Hematopoietic multipotent progenitor cell treated with erythropoietin and hydrocortisone succinate and interleukin-3 and kit ligand, for 4 days (in vitro differentiated cells): ENCODE measurements around the gene PMM1.
"Not testable (repeated sequence)": the region's sequence is repeated elsewhere in the genome, so short reads cannot be mapped to it uniquely, and the experiment has no call there.

Experiments used
- DNase-seq: peaks from one replicate; pipeline ENCODE4 v3.0.0-alpha.2; 2015

Gene PMM1

DNA sequence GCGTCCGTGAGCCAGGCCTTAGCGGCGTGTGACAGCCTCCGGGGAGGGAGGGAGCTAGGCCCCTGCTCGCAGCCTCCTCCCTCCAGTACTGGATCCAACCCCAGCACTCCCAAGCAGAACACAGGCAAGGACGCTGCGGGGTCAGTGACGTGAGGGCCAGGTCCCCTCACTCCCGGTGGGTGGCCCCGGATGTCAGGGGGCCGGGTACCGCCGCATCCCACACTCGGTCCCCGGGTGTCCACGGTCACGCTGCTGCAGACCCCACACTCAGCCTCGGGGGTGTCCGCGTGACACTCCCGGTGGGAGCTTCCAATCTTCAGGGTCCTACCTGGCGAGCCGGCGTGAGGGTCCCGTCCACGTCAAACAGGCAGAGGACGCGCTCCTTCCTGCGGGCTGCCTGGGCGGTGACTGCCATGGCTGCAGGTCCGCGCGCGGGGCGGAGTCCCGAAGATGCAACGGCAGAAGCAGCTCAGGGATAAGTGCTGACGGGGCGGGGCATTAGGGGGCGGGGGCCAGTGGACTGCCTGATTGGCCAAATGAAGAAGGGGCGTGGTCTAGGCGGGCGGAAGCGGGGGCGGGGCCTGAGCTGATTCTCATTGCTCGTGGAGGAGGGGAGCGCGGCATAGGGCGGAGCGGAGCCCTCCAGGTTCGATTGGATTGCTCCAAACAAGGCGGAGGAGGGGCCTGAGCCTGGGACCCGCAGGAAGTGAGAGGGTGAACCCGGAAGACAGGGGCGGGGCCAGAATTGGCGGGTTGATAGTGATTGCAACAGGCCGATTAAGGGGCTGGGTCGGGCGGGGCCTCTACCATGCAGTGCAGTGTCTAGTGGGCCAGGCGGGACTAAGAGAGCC, at the start of gene PMM1:
Gene PMM1 (minus strand): TSS at position 450 of the 851 bp plus-strand sequence. CDS start 35 bp downstream, at position 415.
- DNase-seq, result peak; percentile 100

DNA sequence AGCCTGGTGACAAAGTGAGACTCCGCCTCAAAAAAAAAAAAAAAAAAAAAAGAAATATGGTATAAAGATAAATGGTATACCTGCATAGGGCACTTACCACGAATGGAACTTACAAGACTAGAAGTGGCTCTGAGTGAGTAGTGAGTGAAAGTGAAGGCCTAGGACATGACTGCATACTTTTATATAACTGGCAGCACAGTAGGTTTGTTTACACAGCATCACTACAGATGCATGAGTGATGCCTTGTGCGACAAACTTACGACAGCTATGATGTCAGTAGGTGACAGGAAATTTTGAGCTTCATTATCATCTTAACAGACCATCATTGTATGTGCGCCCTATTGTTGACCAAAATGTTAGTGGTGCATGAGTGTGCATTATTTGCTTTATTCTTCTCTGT, 49.1 kb upstream of the PMM1 start:
- DNase-seq, result peak; percentile 13

DNA sequence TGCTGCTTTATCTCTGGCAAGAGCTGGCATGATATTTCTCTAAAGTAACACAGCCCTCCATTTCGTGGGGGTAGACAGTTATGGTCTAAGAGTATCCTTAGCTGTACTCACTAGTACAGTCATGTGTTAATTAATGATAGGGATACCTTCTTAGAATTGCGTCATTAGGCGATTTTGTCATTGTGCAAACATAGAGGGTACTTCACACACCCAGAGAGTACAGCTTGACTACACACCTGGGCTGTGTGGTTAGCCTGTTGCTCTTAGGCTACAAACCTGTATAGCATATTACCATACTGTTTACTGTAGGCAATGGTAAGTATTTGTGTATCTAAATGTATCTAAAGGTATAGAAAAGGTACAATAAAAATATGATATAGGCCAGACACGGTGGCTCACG, 48.5 kb upstream of the PMM1 start:
- no peak for DNase-seq

DNA sequence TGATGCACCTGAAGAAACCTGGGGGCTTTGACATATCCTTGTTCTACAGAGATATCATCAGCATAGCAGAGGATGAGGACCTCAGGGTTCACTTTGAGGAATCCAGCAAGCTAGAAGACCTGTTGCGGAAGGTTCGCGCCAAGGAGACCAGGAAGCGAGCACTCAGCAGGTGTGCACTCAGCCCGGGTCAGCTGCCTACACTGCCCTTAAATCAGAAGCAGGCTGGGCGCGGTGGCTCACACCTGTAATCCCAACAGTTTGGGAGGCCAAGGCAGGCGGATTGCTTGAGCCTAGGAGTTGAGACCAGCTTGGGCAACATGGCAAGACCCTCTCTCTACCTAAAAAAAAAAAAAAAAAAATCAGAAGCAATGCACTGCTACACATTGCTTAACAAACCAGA, 48.0 kb upstream of the PMM1 start:
- DNase-seq, result not testable (repeated sequence)

DNA sequence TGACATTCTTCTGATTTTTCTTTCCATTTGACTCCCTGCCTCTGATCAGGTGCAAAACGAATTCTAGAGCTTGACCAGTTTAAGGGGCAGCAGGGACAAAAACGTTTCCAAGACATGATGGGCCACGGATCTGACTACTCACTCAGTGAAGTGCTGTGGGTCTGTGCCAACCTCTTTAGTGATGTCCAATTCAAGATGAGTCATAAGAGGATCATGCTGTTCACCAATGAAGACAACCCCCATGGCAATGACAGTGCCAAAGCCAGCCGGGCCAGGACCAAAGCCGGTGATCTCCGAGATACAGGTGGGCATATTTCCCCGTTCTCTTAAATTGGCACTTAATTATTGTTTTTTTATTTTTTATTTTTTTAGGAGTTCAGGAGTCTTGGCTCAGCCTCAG, 46.8 kb upstream of the PMM1 start:
- no peak for DNase-seq

DNA sequence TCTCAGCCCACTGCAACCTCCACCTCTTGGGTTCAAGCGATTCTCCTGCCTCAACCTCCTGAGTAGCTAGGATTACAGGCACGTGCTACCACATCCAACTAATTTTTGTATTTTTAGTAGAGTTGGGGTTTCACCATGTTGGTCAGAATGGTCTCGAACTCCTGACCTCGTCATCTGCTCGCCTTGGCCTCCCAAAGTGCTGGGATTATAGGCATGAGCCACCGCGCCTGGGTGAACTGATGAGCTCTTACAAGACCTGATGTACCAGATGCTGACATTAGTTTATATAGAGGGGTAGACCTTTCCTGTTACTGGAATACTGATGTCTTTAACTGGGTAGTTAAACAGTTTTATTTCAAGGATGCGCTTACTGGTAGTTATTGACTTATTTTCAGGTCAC, 45.0 kb upstream of the PMM1 start:
- not testable (repeated sequence) for DNase-seq

DNA sequence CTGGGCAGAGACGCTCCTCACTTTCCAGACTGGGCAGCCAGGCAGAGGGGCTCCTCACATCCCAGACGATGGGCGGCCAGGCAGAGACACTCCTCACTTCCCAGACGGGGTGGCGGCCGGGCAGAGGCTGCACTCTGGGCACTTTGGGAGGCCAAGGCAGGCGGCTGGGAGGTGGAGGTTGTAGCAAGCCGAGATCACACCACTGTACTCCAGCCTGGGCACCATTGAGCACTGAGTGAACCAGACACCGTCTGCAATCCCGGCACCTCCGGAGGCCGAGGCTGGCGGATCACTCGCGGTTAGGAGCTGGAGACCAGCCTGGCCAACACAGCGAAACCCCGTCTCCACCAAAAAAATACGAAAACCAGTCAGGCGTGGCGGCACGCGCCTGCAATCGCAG, 42.0 kb upstream of the PMM1 start:
- not testable (repeated sequence) for DNase-seq

DNA sequence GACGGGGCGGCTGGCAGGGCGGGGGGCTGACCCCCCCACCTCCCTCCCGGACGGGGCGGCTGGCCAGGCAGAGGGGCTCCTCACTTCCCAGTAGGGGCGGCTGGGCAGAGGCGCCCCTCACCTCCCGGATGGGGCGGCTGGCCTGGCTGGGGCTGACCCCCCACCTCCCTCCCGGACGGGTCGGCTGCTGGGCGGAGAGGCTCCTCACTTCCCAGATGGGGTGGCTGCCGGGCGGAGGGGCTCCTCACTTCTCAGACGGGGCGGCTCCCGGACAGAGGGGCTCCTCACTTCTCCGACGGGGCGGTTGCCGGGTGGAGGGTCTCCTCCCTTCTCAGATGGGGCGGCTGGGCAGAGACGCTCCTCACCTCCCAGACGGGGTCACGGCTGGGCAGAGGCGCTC, 41.5 kb upstream of the PMM1 start:
- DNase-seq, result not testable (repeated sequence)

DNA sequence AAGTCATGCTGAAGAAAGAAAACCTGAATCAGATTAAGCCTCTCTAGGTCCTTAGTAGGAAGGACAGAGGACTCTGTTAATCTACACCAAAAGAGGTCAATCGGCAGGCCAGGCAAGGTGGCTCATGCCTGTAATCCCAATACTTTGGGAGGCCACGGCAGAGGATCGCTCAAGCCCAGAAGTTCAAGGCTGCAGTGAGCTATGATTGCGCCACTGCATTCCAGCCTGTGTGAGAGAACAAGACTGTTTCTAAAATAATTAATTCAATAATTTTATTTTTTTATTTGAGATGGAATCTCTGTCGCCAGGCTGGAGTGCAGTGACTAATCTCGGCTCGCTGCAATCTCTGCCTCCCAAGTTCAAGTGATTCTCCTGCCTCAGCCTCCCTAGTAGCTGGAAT, 35.9 kb upstream of the PMM1 start:
- no peak for DNase-seq

DNA sequence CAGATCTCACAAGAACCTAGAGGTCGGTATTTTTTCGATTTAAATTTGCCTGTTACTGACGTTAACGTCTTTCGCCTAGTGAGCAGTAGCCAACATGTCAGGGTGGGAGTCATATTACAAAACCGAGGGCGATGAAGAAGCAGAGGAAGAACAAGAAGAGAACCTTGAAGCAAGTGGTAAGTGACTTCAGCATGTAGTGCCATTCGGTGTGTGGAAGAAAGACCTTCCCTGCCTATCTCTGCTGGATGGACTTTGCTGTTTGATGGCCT, 32.2 kb upstream of the PMM1 start:
- DNase-seq, result no peak

DNA sequence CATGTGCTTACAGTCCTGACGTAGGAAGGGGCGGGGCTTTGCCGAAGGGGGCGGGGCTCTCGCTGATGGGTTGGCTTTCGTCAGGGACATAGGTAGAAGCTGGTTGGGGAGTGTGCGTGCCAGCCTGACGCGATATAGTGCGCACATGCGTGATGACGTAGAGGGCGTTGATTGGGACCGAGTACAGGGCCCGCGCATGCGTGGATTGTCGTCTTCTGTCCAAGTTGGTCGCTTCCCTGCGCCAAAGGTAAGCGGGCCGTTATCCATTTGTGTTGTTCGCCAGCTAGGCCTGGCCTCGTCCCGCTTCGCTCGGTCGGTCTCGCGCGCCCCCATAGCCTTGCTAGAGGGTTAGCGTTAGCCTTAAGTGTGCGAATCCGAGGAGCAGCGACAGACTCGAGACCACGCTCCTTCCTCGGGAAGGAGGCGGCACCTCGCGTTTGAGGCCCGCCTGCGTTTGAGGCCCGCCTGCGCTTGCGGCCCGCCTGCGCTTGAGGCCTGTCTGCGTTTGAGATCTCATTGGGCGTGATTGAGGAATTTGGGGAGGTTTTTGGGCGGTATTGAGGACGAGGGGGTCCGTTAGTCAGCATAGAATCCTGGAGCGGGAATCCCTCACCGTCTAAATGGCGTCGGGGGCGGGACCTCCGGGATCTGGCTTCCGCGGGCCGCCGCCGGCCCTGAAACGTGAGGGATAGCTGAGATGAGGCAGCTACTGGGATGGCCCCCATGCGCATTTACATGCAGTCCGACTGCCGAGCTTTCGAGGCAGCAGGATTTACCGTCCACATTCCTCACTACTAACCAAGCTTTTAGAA, 31.7 kb upstream of the PMM1 start, which contains the start of gene XRCC6:
Gene XRCC6 (plus strand): TSS at position 197 of the 812 bp plus-strand sequence. CDS start 710 bp downstream, outside the sequence.
- DNase-seq, result peak; percentile 100

DNA sequence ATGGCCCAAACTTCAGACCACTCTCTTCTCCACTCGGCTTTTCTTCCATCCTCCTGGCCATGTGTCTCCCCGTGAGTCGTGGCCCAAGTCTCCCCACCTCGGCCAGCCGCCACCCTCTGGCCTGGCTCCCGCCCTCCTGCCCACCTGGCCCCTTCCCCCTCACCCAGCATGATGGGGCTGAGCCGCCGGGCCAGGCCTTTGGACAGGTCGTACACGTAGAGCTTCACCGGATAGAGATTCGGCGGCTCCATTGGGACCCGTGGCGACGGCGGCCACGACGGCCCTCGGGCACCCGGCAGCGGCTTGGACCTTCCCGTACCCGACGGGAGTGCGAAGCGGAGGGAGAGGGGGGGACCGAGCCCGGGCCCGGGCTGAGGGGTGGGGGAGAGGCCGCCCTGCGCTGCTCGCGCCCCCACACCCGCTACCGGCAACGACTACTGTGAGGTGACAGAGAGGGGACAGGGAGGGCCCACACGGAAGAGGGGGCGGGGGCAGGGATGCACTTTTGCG, 31.0 kb upstream of the PMM1 start, which contains the start of gene DESI1:
Gene DESI1 (minus strand): TSS at position 455 of the 510 bp plus-strand sequence. CDS start 204 bp downstream, at position 251.
- peak; percentile 36 for DNase-seq

DNA sequence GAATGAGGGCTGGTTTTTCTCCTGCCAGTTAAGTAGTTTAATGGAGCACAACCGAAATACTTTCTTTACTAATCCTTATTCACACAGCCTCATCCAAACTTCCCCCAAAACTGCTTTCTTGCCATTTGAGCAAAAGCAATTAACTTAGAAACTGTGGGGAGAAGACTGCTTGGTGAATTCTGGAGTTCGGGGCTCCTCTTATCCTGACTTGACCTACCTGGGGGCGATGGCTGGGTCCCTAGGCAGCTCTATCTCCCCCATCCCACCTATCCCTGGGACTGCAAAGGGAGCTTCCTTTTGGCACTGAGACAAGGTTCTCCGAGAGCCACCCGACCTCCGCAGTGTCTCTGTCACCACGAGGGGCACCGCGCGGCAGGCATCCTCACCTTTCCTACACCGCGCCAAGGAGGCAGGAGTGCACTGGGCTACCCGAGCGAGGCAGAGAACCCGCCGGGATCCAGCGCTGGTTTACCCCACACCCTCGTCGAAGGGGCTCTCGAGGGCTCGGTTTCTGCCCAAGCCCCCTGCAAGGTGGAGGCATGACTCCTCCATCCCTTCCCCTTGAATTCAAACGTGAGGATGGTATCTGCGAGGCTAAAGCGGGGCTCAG, 30.4 kb upstream of the PMM1 start:
- DNase-seq, result peak; percentile 50

DNA sequence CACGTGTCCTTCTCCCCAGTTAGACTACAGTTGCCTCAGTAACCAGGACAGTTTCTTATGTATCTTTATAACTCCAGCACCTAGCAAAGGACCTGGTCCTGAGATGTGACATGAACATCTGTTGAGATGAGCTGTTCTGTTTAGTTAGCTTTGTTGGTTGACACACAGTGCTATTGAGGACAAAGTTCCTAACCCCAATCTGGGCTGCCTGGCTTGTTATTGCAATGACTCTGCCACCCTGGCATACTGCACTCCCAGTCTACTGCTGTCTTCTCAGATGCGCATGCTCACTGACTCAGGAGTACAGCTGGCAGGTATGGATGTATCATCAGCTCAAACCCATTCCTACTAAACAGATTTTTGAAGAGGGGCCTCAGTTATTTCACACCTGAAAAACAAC, 23.8 kb upstream of the PMM1 start:
- DNase-seq, result no peak

DNA sequence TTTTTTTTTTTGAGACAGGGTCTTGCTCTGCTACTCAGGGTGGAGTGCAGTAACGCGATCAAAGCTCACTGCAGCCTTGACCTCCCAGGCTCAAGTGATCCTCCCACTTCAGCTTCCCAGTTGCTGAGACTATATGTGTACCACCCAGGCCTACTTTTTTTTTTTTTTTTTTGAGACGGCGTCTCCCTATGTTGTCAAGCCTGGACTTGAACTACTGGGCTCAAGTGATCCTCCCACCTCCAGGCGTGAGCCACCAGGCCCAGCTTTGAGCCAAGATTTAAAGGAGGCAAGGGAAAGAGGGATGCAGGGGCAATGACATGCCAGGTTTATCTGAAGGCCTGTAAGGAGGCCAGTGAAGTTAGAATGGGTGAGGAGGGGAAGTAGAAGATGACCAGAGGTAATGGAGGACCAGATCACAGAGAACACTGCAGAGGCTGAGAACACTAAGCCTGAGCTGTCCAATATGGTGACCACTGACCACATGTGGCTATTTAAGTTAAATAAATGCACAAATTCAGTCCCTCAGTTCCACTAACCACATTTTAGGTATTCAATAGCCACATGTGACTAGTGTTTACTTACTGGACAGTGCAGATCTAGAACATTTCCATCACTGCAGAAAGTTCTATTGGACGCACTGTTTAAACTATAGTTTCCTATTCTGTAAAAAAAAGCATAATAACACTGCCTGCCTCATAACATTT, 23.1 kb upstream of the PMM1 start:
- DNase-seq, result no peak

DNA sequence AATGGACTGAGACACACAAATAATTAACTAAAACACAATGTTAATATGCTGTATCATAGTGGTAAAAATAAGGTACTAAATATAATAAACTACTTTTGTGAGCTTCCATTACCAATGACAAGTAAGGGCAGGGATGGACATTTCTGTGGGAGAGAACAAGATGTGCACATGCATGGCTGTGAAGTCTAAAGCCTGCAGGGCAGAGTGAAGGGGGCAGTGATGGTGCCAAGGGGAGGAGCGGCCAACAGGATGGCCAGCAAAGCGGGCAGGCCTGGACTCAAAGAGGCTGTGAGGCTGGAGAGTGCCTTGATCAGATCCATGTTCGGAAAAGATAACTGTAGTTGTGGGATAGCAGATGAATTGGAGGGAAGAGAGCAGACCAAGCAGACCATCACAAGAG, 18.7 kb upstream of the PMM1 start:
- DNase-seq, result no peak

DNA sequence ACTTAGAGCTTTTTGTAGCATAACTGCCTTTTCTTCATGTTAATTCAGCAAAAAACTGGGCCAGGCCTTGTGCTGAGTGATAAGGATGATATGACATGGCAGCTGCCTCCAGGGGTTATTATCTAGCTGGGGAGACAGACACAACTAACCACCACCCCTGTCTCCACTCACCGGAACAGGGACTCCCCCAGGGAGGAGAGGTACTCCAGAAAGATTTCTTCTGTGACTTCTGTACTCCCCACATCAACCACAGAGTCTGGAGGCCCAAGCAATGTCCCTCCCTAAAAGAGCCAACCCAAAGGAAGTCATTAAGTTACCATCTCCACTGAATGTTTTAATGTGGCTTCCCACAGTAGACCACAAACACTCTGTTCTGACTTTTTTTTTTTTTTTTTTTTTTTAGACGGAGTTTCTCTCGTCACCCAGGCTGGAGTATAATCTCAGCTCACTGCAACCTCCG, 14.3 kb upstream of the PMM1 start:
- DNase-seq, result peak; percentile 97

DNA sequence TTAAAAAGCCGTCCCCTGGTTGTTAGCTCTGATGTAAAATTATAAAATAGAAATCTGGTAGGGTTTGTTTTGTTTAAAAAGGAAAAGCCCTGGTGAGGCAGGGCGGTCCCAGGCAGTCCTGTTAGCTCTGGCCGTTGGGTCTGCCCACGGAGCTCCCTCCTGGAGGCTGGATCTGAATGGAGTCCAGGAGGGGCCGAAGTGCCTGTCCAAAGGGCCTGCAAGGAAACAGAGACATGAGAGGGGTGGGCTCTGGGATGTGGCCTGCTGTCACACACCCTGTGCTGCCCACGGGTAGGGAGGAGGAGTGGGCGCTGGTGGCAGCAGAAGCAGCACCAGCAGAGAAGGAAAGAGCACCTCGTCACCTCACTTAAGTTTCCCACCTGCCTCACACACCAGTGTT, 11.3 kb upstream of the PMM1 start:
- DNase-seq, result no peak

DNA sequence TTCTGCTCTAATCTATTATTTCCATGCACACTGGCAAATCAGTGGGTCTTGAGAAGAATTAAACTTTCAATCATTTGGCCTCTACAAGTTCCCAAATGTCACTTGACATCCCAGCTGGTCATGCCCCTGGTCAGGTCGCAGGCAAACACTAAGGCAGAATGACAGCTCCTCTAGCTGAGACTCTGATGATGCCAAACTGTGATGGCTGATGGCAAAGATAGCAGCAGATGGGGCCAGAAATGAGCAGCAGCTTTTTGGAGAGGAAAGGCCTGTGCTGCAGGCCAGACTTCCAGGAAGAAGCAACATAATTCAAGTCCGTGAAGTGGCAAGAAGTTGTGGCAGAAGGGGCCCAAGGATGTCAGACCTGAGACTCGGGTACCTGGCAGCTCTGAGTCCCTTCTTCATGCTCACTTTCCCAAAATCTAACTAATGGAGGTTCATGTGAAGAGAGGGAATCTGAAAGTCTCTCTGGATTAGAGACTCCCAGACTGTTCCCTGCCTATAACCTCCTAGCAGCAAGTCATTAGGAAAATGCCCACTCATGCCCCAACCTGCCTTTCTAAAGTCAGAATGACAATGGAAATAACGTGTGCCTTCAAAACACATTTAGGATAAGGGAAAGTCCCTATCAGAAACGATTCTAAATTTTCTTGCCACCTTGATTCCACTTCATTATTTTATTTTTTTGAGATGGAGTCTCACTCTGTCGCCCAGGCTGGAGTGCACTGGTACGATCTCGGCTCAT, 9.4 kb upstream of the PMM1 start:
- no peak for DNase-seq

DNA sequence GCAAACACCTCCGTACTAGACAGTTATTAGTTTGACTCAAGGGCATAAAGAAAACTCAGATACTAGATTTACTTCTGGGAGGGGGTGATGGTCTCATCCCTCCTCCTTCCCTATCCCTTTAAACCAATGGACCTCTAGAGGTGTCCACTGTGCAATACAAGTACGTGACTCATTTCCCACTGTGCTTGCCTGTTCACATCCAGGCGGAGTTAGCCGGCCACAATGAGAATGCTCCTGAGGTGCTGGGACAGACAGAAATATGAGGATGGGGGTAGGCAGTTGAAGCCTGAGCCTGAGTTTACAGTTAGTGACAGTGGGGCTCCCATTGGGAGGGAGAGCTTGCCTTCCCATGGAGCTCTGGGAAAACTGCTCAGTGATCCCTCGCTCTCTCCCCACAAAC, 8.4 kb upstream of the PMM1 start:
- DNase-seq, result no peak

DNA sequence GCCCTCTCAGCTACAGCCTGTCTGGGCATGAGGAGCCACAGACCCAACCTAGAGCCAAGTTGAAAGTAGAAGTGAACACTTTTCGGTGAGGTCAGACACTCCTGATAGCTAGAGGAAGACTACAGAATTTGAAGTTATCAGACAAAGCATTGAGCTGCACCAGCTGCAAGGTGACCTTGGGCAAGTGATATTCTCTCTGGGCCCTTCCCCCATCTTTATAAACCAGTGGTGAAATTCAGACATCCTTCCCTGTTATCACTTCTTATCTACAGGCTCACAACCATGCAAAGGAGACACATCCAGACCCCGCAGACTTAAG, 8.0 kb upstream of the PMM1 start:
- no peak for DNase-seq
